OCI-LY1 (cell line): ENCODE results near the gene GLTPD2.

Source experiments
- EZH2 ChIP-seq: fragments of 200-600 bp; sonication (generic), shearing (Covaris generic); IDR thresholded peaks from 2 replicates; pipeline ENCODE4 v1.8.0; 2017; ENCODE audit warnings: borderline replicate concordance, mixed run types, mild to moderate bottlenecking, antibody characterized with exemption, low read length, moderate library complexity, mixed read lengths
- TF ChIP-seq, protein P1 (sequence below): fragments of 200-600 bp; sonication (generic), shearing (Covaris generic); IDR thresholded peaks from 2 replicates; pipeline ENCODE4 v1.5.1; 2017; ENCODE audit warnings: mild to moderate bottlenecking, antibody characterized with exemption, low read length, moderate library complexity, mixed read lengths

DNA sequence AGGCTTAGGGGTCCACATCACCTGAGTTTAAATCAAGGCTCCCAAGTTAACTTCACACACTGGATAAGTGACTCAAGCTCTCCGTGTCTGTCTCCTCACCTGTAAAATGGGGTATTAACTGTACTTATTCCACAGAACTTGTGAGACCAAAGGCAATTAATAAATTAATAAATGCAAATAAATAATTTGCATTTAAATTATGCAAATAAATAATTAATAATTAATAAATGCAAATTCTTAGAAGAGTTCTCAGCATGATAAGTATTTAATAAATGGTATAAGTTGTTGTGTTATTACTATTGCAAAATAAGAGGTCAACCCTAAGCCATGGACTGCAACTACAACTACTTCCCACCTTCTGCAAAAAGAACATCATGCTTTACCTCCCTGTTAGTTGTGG is 35.4 kb upstream of the GLTPD2 start:
- TF ChIP-seq, protein P1, sequence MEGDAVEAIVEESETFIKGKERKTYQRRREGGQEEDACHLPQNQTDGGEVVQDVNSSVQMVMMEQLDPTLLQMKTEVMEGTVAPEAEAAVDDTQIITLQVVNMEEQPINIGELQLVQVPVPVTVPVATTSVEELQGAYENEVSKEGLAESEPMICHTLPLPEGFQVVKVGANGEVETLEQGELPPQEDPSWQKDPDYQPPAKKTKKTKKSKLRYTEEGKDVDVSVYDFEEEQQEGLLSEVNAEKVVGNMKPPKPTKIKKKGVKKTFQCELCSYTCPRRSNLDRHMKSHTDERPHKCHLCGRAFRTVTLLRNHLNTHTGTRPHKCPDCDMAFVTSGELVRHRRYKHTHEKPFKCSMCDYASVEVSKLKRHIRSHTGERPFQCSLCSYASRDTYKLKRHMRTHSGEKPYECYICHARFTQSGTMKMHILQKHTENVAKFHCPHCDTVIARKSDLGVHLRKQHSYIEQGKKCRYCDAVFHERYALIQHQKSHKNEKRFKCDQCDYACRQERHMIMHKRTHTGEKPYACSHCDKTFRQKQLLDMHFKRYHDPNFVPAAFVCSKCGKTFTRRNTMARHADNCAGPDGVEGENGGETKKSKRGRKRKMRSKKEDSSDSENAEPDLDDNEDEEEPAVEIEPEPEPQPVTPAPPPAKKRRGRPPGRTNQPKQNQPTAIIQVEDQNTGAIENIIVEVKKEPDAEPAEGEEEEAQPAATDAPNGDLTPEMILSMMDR, result no peak
- no peak for TF ChIP-seq EZH2
